Measurements from ENCODE around the gene SETD9. TPM values are rescaled to one million over a fixed set of nuclear protein-coding genes. Genes with fewer than 3 reads are reported as not detected.
A peak's percentile ranks its signal among the peaks of the same experiment; 100 is the strongest.

Gene SETD9
- polyA plus RNA-seq, 3 donors from 2014 or later = 4.3 to 14.1 (median 10.2) TPM

DNA sequence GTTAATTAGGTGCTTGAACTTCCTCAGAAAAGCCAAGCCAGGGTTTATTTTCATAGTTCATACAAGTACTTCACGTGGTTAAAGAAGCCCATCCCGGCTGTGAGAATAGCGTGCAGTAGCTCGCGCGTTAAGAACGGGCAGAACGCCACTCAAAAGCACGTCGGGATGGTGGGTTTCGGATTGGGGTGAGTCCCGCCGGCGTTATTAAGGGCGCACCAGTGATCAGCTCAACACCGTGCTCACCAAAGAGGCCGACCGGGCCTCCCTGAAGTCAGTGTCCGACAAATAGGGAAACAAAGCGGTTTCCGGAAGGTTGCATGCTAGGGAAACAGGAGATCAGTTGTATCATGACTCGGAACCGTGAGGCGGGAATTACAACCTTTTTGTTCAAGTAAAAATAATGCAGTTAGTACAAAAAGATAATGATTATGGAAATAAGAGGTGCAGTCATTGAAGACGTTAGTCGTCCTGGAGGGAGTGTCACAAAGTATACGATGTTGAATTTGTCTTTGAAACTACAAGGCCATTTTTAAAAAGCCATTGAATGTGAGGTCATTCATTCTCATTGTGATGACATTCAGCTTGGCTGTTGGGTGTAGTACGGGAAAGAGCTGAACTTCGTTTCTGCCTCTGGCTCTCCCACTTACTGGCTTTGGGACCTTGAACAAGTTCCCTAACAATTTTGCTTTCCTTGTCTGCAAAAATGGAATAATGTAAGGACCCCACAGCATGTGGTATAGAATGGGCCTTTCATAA, 992 bp downstream of the SETD9 start:
- Mint-ChIP-seq H3K27ac (peak overlapping the region; percentile 75 to 95 (median 94)), H3K27me3 (ENCODE audit: low read depth in 3 of 3) (peaks cover 3 to 6% (median 4%) of the 10 kb centered on the region in 3 donors), H3K4me1 (peaks cover 20 to 25% of the 10 kb centered on the region in 2 donors), H3K36me3 (no peaks in the 10 kb centered on the region), H3K4me3 (peak overlapping the region; percentile 92 to 97 (median 96)), H3K9me3 (no peaks in the 10 kb centered on the region)
- no peak for DNase-seq

DNA sequence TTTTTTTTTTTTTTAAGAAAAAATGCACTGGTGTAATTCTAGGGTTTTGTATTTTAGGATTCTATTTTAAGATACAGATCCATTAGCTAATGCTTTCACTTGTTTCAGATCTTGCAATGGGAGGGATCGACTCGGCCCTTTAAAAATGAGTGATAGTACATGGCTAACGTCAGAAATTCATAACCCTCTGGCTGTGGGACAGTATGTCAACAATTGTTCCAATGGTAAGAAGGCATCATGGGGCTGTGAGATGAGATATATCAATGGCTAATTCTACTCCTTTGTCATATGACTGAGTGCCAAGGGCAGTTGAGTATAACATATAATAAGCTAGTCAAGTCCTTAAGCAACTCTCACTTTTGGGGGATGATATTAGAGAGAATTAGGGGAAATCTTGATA, 4.4 kb downstream of the SETD9 start:
- Mint-ChIP-seq H3K27ac (no peak overlapping the region), H3K9me3 (no peaks in the 10 kb centered on the region), H3K4me3 (no peak overlapping the region), H3K27me3 (ENCODE audit: low read depth in 3 of 3) (peaks cover 0 to 2% (median 2%) of the 10 kb centered on the region in 3 donors), H3K4me1 (peaks cover 14 to 22% of the 10 kb centered on the region in 2 donors), H3K36me3 (peaks cover 0 to 5% (median 0%) of the 10 kb centered on the region in 3 donors)
- no peak for DNase-seq

DNA sequence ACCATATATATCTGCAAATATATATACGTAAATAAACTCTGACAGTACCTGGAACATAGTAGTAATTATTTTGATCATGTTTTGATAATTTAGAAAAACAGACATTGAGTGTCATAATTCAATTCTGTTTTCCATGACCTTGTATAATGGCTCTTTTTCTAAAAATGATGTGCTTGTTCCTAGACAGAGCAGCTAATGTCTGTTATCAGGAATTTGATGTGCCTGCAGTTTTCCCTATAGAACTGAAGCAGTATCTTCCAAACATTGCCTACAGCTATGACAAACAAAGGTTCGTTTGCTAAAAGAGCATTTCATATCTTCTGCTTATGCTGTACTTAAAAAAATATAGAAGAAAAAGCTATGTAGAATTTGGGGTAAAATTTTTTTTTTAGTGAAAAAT, 5.3 kb downstream of the SETD9 start:
- no peak overlapping the region for H3K4me3 Mint-ChIP-seq
- H3K4me1 Mint-ChIP-seq = peaks cover 11 to 17% of the 10 kb centered on the region in 2 donors
- peaks cover 0 to 2% (median 2%) of the 10 kb centered on the region in 3 donors for H3K27me3 Mint-ChIP-seq (ENCODE audit: low read depth in 3 of 3)
- H3K27ac Mint-ChIP-seq = no peak overlapping the region
- H3K36me3 Mint-ChIP-seq = peaks cover 0 to 6% (median 0%) of the 10 kb centered on the region in 3 donors
- H3K9me3 Mint-ChIP-seq = no peaks in the 10 kb centered on the region
- no peak for DNase-seq

DNA sequence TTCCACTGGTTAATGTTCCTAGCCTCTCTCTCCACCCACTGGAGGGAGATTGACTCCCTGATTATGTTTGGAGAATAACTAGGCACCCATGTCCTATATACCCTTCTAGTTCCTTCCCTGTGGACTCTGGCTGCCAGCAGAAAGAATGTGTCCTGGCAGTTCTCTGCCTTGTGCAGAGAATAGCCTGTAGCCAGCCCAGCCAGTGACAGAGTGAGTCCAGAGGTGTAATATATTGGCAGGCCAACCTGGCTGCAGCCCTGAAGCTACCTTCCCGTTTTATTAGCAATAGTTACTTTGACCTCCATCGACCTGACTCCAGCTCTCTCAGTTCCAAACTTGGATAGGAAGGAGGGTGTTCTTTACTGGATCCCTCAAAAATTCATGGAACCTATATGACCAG, 8.1 kb downstream of the SETD9 start:
- DNase-seq = no peak
- H3K9me3 Mint-ChIP-seq = no peaks in the 10 kb centered on the region
- H3K27me3 Mint-ChIP-seq (ENCODE audit: low read depth in 3 of 3) = peaks cover 0 to 2% (median 0%) of the 10 kb centered on the region in 3 donors
- peaks cover 0 to 5% of the 10 kb centered on the region in 2 donors for H3K4me1 Mint-ChIP-seq
- no peak overlapping the region for H3K4me3 Mint-ChIP-seq
- H3K27ac Mint-ChIP-seq = no peak overlapping the region
- H3K36me3 Mint-ChIP-seq = peaks cover 1 to 6% (median 5%) of the 10 kb centered on the region in 3 donors

DNA sequence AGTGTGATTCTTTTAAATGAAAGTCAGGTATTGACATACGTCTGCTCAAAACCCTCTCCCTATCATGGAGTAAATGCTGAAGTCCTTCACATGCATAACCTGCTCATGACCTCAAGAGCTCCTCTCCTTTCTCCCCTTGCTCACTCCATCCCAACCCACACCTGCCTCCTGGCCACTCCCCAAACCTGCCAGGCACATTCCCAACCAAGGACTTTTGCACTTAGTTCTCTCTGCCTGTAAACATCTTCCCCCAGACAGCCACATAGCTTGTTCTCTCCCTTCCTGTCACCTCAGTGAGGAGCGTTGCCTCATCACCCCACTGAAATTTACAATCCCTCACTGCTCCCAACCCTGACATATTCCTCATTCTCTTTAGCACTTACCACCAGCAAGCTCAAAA, 8.7 kb downstream of the SETD9 start:
- Mint-ChIP-seq H3K9me3 (no peaks in the 10 kb centered on the region), H3K4me3 (no peak overlapping the region), H3K27ac (no peak overlapping the region), H3K27me3 (ENCODE audit: low read depth in 3 of 3) (peaks cover 0 to 2% (median 0%) of the 10 kb centered on the region in 3 donors), H3K36me3 (peaks cover 4 to 10% (median 6%) of the 10 kb centered on the region in 3 donors), H3K4me1 (peaks cover 0 to 5% of the 10 kb centered on the region in 2 donors)
- no peak for DNase-seq

DNA sequence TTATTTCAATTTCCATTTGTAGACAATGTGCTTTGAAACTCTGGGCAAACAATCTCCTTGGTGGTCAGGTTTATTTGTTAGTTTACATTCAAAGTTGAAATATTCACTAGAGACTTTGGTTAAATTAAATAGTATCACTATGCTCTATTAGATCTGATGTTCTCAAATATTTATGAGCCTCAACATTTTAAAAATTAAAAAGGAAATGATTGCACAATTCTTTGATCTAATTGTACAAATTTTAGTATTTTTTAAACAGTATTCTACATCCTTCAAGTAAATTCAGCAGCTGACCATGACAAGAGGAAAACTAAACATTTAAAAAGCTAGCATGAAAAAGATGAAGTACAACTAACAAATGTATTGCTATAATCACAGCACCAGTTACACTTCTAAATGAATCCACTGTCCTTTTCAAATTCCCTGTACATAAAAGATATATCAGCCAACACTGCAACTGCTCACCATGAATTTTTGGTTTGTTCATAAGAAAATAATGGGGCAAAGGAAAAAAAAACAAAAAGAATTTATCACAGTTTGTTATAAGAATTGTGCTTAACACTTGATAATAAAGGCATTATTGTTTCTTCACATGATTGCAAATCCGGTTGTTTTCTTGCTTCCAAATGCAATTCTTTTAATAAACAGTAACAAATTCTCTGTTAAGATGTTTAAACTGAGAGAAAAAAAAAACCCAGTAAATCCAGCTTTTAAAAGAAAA, 10.7 kb downstream of the SETD9 start:
- DNase-seq = no peak
- Mint-ChIP-seq H3K4me1 (peaks cover 0 to 5% of the 10 kb centered on the region in 2 donors), H3K27me3 (ENCODE audit: low read depth in 3 of 3) (peaks cover 0 to 2% (median 0%) of the 10 kb centered on the region in 3 donors), H3K9me3 (no peaks in the 10 kb centered on the region), H3K4me3 (no peak overlapping the region), H3K36me3 (peaks cover 19 to 26% (median 21%) of the 10 kb centered on the region in 3 donors), H3K27ac (no peak overlapping the region)

DNA sequence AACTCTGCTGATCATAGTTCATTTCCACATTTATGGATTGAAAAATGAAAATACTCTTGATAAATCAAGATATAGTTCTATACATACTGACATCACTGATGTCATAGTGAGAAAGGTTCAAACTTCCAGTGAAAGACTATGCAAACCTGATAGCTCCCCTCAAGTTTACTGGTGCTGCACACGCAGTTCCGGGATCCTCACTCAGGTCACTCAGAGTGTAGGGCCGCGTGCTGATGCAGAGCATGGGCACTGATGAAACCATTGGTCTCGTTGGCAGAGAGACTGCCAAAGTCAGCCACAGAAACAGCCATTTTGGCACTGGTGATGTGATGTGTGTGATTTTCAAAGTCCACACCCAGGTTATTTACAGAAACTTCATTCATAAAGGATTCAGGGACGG, 13.5 kb downstream of the SETD9 start:
- Mint-ChIP-seq H3K4me1 (peaks cover 0 to 5% of the 10 kb centered on the region in 2 donors), H3K36me3 (peaks cover 22 to 42% (median 35%) of the 10 kb centered on the region in 3 donors), H3K27me3 (ENCODE audit: low read depth in 3 of 3) (peaks cover 0 to under 1% (median 0%) of the 10 kb centered on the region in 3 donors), H3K9me3 (no peaks in the 10 kb centered on the region), H3K27ac (peak overlapping the region in 1 of 6 donors; percentile 21), H3K4me3 (no peak overlapping the region)
- DNase-seq = no peak

DNA sequence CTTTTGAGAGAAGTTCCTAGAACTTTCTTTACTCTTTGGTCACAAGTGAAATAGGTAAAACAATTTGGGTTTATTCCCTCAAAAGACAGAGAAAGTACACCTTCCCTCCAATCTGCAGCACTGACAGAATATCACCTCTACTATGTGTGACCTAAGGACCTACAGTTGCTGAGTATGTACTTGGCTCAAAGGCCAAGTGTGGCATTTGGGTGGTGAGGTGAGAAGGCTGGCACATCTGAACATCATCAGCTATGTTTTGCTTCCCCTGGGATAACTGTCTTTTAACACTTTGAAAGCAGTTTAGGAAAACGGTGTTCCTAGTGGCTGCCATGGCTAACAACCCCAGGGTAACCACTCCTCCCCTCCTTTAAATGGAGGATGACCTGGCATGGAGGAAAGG, 24.9 kb downstream of the SETD9 start:
- no peaks in the 10 kb centered on the region for H3K27me3 Mint-ChIP-seq (ENCODE audit: low read depth in 3 of 3)
- H3K4me1 Mint-ChIP-seq = no peaks in the 10 kb centered on the region
- H3K36me3 Mint-ChIP-seq = peaks cover 13 to 41% (median 31%) of the 10 kb centered on the region in 3 donors
- no peaks in the 10 kb centered on the region for H3K9me3 Mint-ChIP-seq
- no peak overlapping the region for H3K27ac Mint-ChIP-seq
- H3K4me3 Mint-ChIP-seq = no peak overlapping the region
- no peak for DNase-seq

DNA sequence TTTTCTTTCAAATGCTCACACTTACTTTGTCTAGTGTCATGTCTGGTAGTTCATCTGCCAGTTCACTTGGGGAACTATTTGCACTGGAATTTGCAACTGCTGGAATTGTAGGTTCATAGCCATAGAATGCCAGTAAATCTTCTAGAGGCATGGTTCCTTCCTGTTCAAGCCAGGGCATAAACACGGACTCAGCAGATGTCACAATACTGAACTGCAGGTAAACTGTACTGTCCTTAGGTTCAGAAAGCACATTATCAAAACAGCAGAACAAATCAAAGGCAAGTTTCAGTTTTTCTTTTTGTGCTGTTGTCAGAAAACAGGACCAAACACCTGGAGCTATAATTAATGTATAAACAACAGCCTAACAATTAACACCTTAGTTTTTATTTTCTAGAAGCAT, 29.5 kb downstream of the SETD9 start:
- H3K27me3 Mint-ChIP-seq (ENCODE audit: low read depth in 3 of 3) = no peaks in the 10 kb centered on the region
- peaks cover 10 to 62% (median 44%) of the 10 kb centered on the region in 3 donors for H3K36me3 Mint-ChIP-seq
- H3K4me3 Mint-ChIP-seq = no peak overlapping the region
- no peak for DNase-seq
- no peaks in the 10 kb centered on the region for H3K9me3 Mint-ChIP-seq
- H3K4me1 Mint-ChIP-seq = no peaks in the 10 kb centered on the region
- H3K27ac Mint-ChIP-seq = no peak overlapping the region

DNA sequence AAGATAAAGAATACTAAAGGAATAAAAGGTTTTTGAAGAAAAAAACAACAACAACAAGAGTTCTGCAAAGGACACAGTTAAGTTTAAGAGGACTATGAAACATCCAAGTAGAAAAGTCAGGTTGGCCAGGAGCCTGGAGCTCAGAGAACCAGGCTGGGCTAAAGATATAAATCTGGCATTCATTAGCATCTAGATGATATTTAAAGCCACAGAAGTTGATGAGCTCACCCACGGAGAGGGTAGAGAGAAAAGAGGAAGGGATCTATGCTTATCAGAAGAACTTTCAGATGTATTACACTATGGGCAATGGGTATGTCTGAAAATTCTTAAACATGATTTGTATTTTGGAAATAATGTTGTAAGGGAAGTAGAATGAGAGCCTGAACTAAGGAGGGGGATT, 32.6 kb downstream of the SETD9 start:
- no peaks in the 10 kb centered on the region for H3K4me1 Mint-ChIP-seq
- peak overlapping the region in 1 of 6 donors; percentile 22 for H3K27ac Mint-ChIP-seq
- no peaks in the 10 kb centered on the region for H3K27me3 Mint-ChIP-seq (ENCODE audit: low read depth in 3 of 3)
- no peaks in the 10 kb centered on the region for H3K9me3 Mint-ChIP-seq
- peaks cover 19 to 68% (median 37%) of the 10 kb centered on the region in 3 donors for H3K36me3 Mint-ChIP-seq
- no peak for DNase-seq
- H3K4me3 Mint-ChIP-seq = no peak overlapping the region

DNA sequence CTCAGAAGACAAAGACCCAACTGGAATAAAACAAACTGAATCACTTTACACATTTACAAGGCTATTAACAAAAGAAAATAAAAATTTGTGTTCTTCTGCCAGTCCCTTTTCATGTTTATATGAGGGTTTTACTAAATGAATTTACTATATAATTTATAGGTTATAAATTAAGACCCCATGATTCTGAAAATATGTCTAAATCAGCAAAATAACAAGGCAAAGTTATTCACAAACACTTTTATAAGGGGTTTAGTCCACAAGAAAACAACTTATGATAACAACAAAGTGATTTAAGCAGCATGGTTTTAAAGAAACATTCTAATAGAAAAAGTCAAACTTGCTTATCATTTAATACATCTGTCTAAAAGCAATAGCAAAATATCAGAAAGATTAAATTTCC, 37.7 kb downstream of the SETD9 start:
- H3K36me3 Mint-ChIP-seq = peaks cover 15 to 31% (median 17%) of the 10 kb centered on the region in 3 donors
- H3K9me3 Mint-ChIP-seq = no peaks in the 10 kb centered on the region
- peaks cover 0 to 6% (median 0%) of the 10 kb centered on the region in 3 donors for H3K27me3 Mint-ChIP-seq (ENCODE audit: low read depth in 3 of 3)
- no peak for DNase-seq
- no peak overlapping the region for H3K4me3 Mint-ChIP-seq
- peaks cover 15 to 16% of the 10 kb centered on the region in 2 donors for H3K4me1 Mint-ChIP-seq
- H3K27ac Mint-ChIP-seq = no peak overlapping the region

DNA sequence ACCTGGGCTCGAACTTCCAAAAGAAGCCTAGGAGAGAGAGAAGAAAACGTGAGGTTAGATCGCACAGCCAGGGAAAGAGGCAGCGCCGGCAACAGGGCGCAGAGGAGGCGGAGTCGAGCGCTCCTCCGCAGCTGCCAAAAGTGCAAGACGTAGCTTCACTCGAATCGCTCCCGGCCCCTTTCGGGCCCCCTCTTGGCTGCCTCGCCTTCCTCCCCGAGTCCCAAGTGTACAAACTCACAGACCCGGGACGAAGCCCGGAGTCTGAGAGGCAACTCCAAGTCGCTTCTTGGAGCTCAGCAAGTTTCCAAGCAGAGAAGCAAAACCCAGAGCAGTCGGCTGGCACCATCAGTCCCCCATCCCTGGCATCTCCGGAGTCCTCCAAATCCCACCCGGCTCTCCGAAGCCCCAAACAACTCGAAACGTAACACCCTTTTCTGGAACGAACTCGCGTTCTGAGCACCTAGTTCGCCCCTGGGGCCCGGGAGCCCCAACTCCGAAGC, 41.3 kb downstream of the SETD9 start:
- Mint-ChIP-seq H3K4me3 (peak overlapping the region; percentile 85 to 94 (median 91)), H3K27ac (peak overlapping the region; percentile 47 to 91 (median 74)), H3K4me1 (peaks cover 23 to 26% of the 10 kb centered on the region in 2 donors), H3K27me3 (ENCODE audit: low read depth in 3 of 3) (peaks cover 2 to 9% (median 7%) of the 10 kb centered on the region in 3 donors), H3K9me3 (no peaks in the 10 kb centered on the region), H3K36me3 (peaks cover 4 to 9% (median 8%) of the 10 kb centered on the region in 3 donors)
- DNase-seq = peak; percentile 10 to 31 (median 25)

DNA sequence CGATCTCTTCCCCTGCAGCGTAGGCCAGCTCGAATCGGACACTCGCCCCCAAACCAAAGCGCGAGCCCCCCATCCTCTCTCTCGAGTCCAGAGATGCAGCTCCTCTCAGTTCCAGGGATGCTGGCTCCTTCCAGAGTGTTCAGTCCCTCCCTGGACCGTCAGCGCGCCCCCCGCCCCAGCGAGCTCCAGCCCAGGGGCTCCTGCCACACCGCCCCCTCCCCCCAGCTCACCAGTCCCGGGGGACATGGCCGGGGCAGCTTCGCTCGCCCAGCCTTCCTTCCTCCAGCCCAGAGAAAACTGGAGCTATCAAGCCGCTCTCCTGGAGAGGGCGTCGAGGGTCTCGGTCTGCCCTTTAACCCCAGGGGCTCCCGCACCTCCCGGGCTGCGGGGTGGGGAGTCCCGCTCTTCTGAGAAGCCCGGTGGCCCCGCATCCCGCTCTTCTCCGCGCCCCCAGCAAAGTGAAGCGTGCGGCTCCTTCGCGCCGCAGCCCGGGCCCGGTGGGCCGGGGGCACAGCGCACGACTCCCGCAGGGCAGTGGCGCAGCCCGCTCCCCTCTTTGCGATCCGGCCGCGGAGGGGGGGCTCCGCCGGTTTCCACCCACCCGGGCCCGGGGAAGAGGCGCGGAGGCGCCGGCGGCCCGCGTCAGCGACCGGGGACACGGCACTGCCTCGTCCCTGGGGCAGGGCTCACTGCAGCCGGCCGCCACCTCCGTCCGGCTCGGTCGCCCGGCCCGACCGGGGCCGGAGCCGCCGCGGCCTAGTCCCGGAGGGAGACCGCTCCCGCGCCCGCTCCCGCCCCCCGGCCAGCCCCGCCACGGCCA, 41.9 kb downstream of the SETD9 start:
- peak; percentile 9 to 17 (median 12) for DNase-seq
- H3K36me3 Mint-ChIP-seq = peaks cover 0 to 4% (median 3%) of the 10 kb centered on the region in 3 donors
- no peaks in the 10 kb centered on the region for H3K9me3 Mint-ChIP-seq
- H3K27ac Mint-ChIP-seq = peak overlapping the region; percentile 47 to 91 (median 74)
- peaks cover 23 to 26% of the 10 kb centered on the region in 2 donors for H3K4me1 Mint-ChIP-seq
- peak overlapping the region; percentile 85 to 94 (median 91) for H3K4me3 Mint-ChIP-seq
- H3K27me3 Mint-ChIP-seq (ENCODE audit: low read depth in 3 of 3) = peaks cover 2 to 9% (median 7%) of the 10 kb centered on the region in 3 donors

All from immature natural killer cell (primary cell).